Stimulated activated CD8-positive, alpha-beta memory T cell treated with anti-CD3 and anti-CD28 coated beads, Interleukin-12 subunit alpha, Interleukin-12 subunit beta, amount 100 ng/mL, for 24 hours (primary cell): ENCODE data around the gene PPP2R3A.
"Not testable (repeated sequence)": the region's sequence is repeated elsewhere in the genome, so short reads cannot be mapped to it uniquely, and the experiment has no call there.

Experiments
- DNase-seq: peaks from one replicate; pipeline ENCODE4 v3.0.0-alpha.2; 2020; ENCODE audit errors: extremely low read depth

The PPP2R3A gene

DNA sequence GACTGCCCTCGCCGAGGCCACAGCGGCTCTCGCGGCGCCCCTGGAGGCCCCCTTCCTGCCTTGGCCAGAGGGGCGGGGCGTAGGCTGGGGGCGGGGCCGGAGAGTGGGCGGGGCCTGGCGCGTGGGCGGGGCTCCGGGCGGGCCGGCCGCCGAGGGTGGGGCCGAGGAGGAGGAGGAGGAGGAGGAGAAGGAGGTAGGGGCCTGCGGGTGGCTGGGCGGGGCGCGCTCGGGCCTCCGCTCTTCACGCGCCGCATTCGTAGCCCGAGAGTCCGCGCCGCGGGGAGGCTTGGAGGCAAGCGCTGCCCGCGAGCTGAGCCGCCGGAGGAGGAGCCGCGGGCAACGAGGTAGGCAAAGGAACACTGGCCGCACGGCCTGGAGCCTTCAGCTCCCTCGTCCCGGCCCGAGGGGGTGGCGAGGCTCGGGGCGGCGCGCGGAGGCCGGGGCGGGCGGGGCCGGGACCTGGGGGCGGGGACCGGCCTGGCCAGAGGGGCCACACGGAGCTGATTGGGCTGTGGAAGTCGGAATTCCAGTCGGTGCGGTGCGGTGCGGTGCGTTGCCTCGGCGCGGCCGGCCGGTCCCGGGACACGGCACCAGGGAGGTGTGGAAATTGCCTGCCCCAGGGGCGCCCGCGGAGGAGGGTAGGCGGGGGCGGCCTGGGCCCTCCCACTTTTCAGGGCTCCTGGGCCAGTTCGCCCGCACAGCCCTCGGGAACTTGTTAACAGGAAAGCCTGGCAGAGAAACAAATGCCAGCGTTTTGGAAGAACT lies at the start of gene PPP2R3A:
Gene PPP2R3A, plus strand, starts transcription at position 223 of the 765 bp plus-strand sequence. CDS start 35,771 bp downstream, outside the sequence.
- peak; percentile 30 for DNase-seq

- DNase-seq, result no peak
Measured at GRCh38 chr3:135916310-135916709, 49.2 kb upstream of the PPP2R3A start.

- DNase-seq, result no peak
Measured at GRCh38 chr3:135917076-135917475, 48.5 kb upstream of the PPP2R3A start.

- no peak for DNase-seq
Measured at GRCh38 chr3:135917927-135918597, 47.5 kb upstream of the PPP2R3A start.

- no peak for DNase-seq
Measured at GRCh38 chr3:135918600-135918999, 46.9 kb upstream of the PPP2R3A start.

DNA sequence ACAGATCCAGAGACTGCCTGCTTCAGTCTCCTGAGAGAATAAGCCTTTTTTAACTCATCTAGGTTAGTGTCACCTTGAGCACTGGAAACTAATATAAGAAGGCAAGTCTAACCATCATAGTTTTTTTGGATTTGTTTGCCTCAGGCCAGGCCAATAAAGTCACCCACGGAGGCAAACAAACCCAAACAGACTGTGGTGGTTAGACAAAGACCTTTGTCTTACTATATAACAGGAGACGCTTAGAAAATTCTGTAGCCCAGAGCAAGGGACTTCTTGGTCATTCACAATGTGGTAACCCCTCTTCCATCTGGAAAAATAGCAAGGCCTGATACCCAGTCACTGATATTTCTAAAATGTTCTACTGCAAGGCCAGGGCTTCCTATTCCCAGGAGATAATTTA lies 45.3 kb upstream of the PPP2R3A start:
- no peak for DNase-seq

GRCh38 chr3:135922903-135923250 lies 42.7 kb upstream of the PPP2R3A start:
- DNase-seq, result no peak

DNA sequence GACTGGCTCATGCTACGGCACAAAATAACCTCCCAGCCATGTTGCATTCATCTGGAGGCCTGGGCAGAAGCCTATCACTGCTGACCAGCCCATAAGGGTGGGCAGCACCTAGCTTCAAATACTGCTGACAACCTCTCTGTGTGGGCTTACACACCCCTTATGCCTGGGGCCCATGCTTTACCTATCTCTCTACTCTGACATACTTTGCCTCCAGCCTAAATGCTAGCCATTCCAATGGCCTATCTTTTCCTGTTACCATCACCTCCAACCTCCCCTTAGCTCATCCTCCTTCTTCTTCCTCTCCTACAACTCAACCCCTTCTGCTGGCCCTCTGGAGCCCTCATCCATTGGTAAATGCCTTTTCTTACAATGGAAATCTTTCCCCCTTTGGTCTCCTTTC lies 41.0 kb upstream of the PPP2R3A start:
- DNase-seq, result no peak

GRCh38 chr3:135926664-135927063 lies 38.9 kb upstream of the PPP2R3A start:
- no peak for DNase-seq

GRCh38 chr3:135927155-135927554 lies 38.4 kb upstream of the PPP2R3A start:
- no peak for DNase-seq

DNA sequence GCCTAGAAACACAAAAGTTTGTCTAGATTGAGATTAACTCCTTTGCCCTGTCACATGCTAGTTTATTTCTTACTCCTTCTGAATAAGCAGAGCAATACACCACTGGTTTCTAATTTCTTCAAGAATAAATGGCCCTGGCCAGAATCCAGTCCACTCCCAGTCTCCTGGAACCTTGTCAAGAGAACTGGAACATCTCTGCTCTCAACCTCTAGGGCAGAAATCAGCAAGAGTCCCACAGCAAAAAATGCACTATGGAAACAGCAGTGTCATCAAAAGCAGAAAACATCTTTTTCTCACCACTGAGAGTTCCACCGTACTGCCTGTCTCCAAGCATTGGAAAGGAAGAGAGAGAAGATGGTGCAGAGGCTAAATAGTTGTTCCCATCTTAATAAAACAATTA lies 35.9 kb upstream of the PPP2R3A start:
- DNase-seq, result no peak

DNA sequence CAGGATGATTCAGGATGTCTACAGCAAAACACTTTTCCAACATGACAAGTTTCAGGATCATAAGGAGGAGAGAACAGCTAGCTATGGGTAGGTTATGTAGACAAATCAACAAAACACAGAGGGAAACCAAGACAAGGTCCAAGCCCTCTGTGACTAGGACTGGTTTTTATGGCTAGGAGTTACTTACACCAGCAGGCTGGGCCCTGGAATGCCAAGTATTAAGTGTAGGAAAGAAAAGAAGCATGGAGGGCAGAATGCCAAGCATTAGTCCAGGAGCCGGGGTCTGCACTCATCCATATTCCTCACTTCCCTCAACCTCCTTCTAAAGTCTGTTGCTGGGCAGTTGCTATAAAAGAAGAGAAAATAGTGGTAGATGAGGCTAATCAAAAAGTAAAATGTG lies 35.3 kb upstream of the PPP2R3A start:
- DNase-seq, result no peak

DNA sequence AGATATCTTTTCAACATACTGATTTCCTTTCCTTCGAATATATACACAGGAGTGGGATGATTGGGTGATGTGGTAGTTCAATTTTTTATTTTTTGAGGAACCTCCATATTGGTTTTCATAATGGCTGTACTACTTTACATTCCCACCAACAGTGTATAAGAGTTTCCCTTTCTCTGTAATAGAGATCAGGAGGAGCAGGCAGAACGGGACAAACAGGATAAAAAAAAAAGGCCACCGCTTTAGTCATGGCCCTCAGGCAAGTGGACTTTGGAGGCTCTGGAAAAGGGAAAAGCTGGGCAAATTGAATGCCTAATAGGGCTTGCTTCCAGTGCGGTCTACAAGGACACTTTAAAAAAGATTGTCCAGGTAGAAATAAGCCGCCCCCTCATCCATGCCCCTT lies 30.4 kb upstream of the PPP2R3A start:
- not testable (repeated sequence) for DNase-seq

GRCh38 chr3:135937766-135938165 lies 27.8 kb upstream of the PPP2R3A start:
- not testable (repeated sequence) for DNase-seq

DNA sequence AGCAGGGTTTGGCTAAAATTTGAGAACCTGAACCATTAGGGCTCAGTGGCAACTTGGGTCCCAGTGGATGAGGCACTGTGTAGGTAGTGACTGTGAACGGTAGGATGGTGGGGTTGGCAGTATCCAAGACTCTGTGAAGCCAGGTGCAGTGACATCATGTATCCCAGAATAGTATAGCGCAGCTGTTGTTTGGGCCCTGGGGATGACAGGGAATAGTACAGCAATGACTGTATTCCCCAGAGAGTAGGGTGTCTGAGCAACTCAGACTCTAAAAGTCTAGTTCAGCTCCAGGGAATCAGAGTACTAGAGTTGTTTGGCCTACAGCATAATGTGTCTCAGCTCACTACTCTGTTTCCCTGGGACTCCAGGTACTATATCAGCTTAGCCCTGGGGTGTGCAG lies 20.7 kb upstream of the PPP2R3A start:
- no peak for DNase-seq

DNA sequence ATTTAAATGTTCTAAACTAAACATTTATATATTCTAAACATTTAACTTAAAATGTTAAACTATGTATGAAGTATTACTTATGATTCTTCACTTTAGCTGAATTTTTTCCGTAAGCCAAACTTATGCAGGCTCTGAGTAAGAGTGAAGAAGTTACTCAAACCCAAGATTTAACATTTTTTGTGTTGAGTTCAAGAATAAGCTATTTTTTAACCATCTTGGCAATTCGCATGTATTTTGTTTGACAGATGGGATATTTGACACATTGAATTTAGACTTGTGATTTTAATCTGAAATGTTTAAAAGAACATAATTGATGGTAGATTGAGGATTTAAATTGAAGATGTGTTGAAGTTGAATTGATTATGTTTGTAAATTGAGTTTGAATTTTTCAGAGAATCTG lies 14.6 kb upstream of the PPP2R3A start:
- DNase-seq, result no peak

DNA sequence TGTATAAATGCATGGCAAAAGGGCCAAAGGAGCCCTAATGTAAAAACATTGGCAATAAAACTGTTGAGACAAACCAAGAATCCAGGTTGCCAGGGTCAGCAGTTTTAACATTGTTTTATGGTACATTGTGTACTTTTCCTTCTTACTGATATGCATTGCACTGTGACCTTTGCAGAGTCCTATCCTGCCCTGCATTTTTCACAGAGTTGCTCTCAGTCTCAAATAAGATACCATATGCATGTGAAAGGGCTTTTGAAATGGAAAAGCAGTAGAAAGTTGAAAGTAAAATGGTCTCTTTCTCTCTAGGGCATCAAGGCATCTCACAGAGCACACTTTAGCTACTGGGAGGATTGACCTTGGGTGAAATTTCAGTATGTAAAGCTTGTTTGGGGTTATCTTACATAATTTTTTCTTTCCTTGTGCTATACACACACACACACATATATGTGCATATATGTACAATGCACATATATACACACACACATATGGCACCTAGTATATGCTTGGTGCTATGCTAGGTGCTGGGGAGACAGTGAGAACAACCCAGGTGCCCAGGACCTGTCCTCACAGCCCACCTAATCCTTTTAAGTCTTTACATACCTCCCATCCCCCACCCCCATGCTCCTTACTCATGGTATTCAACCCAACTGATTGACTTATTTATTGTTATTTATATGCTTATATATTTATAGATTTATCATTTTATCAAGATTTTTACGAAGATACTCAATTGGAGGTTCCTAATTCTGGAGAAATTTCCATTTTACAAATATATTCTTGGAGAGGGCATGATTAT lies 1.2 kb upstream of the PPP2R3A start:
- no peak for DNase-seq

DNA sequence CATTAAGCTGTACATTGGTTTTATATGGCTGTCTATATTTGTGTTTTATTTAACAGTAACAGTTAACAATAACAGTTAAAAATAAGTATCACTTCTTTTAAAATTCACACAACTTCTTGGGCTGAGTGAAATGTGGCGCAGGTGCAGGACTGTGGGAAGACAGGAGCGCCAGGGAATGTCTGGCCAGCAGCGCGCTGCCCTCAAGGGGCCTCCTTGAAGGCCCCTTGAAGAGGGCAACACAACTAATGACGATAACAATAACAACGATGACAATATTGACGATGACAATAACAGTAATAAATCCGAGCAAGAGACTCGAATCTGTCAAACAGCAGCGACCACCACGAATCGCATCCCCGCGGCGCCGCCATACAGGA lies 411 bp upstream of the PPP2R3A start:
- DNase-seq, result no peak

- no peak for DNase-seq
Measured at GRCh38 chr3:135966271-135966961, 888 bp downstream of the PPP2R3A start.

DNA sequence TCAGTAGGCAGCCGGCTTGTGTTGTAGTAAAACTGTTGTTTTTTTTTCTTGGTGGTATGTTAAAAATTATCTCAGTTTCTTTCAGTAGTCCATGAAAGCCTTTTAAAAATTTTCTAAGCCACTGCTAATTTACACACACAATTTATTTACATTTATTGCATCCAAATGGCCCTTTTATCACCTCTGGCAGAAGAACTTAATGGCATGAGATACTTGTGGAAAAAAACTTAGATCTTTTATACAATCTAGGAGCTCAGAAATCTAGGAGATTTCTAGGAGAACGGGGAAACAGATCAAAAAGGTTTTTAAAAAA lies 1.4 kb downstream of the PPP2R3A start:
- no peak for DNase-seq

- no peak for DNase-seq
Measured at GRCh38 chr3:135967867-135968266, 2.3 kb downstream of the PPP2R3A start.

DNA sequence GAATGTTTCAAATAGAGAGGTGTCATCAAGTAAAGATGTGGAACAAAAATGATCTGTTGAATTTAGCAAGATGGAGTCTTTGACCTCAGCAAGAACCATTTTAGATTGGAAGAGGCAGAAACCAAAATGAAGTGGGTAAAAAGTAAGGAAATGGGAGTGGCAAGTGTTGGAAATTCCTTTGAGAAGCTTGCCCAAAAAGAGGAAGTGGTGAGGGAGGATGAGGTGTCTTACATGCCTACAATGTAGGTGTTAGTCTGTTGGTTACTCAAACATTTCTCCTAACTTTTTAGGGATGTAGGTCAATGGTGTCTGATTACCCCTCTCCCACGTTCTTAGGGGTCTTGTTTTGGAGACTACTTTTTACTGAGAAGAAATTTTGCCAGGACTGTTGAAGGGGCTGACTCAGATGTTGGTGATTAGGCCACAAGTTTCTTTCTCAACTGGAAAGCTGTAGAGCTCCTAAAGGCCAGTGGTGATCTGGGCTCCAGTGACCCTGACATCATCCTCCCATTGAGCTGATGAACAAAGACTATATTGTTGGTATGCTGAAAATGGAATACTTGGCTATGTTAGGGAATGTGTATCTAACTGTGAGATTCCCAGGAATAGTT lies 5.1 kb downstream of the PPP2R3A start:
- no peak for DNase-seq
